Glomerular visceral epithelial cell (primary cell): Measurements from ENCODE around the gene ZEB2.

ENCODE experiments used
- DNase-seq: peaks from one replicate; pipeline ENCODE4 v3.0.0-alpha.2; 2016; ENCODE audit errors: extremely low spot score

Gene ZEB2

GRCh38 chr2:144471305-144472045 is 48.4 kb downstream of the ZEB2 start:
- DNase-seq: no peak

- no peak for DNase-seq
These were observed 49.1 kb downstream of the ZEB2 start for GRCh38 chr2:144470816-144471215.

DNA sequence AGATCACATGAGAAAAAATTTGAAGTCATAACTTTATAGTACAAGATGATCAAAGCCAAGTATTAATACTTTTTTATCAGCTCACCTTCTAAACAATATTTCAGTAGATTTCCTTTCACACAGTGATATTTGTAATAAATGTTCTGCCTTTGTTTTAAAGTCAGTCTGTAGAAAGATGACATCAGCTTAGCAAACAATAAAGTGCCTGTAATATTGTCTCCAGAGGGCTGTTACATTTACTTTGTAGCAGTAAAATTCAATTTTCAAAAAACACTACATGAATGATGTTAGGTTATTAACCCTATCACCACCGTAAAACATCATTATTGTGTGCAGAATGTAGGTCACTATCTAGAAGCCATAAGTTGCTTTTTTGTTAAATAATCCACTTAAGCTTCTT is 49.6 kb downstream of the ZEB2 start:
- DNase-seq: no peak

- no peak for DNase-seq
These were observed 50.1 kb downstream of the ZEB2 start for GRCh38 chr2:144469798-144470197.

GRCh38 chr2:144468823-144469595 is 50.9 kb downstream of the ZEB2 start:
- no peak for DNase-seq

- no peak for DNase-seq
These were observed 52.3 kb downstream of the ZEB2 start for GRCh38 chr2:144467502-144468137.

GRCh38 chr2:144466637-144467036 is 53.3 kb downstream of the ZEB2 start:
- DNase-seq: no peak

- DNase-seq: no peak
These were observed 54.2 kb downstream of the ZEB2 start for GRCh38 chr2:144465749-144466148.

- no peak for DNase-seq
These were observed 55.2 kb downstream of the ZEB2 start for GRCh38 chr2:144464730-144465129.

DNA sequence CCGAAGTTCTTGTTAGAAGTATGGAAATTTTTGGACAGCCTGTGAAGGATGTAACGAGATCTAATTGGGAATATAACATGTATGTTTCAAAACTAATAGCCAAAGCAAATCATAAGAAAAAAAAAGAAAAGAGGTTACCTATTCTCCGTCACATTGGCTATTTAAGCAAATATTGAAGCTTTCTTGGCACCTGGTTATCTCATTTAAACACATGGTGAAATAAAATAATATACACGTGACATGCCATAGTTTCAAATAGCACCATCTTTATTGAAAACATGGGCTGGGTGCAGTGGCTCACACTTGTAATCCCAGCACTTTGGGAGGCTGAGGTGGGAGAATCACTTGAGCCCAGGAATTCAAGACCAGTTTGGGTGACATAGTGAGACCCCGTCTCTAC is 56.7 kb downstream of the ZEB2 start:
- no peak for DNase-seq

- DNase-seq: no peak
These were observed 57.7 kb downstream of the ZEB2 start for GRCh38 chr2:144462266-144462665.

DNA sequence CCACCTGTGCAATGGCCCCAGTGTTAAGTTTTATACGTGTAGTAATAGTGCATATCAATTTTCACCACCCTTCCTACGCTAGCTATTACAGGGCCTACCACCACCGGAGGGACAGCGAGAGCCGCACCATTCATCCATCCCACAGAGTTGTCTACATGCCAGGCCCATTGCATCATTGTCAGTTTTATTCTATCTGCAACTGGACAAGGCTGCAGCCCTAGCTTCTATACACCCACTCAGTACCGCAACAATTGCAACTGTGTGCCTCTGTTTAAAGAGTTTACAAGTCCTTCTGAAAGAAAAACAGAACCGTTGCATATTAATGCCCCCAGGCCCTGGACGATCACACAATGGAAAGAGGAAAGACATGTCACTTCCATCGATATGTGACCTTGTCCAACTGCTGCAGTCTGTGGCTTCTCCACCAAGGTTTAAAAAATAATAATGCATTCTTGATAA is 58.6 kb downstream of the ZEB2 start:
- no peak for DNase-seq

DNA sequence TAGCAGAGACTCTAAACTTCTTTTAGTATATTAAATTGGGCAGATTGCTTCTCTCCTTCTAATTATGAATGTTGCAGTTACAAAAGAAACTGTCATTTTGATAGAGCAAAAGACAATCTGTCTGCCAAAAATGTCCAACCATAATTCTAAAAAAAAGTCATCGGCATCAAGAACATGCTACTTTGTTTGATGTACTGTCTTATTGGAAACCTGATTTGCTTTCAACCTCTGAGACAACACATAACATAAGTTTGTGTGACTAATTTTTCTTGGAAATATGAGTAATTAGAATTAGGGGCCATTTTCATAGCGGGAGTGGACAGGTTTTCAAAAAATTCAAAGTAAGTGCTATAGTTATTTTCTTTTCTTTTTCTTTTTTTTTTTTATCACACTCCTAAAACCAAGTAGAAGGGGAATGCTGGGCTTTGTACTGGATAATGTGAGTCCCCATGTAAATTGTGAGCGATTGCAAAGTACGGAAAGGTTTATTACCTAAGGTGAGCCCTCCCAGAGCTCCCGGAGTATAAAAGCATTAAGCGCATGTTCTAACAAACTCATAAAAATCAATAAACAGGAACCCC is 59.1 kb downstream of the ZEB2 start:
- no peak for DNase-seq

DNA sequence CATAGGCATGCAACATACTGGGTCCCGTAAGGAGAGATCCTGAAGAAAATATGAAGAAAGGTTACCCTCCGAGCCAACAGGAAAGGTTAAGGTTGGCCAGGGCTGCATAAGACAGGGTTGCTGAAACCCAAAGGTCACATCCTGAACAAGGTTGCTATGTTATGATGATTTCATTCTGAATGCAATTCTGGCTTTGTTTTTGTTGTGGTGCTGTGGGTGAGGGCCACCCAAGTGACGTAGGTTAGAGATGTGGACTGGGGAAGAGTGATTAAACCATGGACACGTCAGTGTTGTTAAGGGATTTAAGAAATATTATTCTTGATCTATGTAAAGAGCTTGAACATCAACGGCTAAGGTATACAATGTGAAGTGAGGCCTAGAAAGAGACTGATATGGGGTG is 60.0 kb downstream of the ZEB2 start:
- peak; percentile 48 for DNase-seq

GRCh38 chr2:144459286-144459685 is 60.6 kb downstream of the ZEB2 start:
- DNase-seq: no peak

- DNase-seq: no peak
These were observed 61.4 kb downstream of the ZEB2 start for GRCh38 chr2:144458541-144458940.

- peak; percentile 81 for DNase-seq
These were observed 63.2 kb downstream of the ZEB2 start for GRCh38 chr2:144456680-144457079.

DNA sequence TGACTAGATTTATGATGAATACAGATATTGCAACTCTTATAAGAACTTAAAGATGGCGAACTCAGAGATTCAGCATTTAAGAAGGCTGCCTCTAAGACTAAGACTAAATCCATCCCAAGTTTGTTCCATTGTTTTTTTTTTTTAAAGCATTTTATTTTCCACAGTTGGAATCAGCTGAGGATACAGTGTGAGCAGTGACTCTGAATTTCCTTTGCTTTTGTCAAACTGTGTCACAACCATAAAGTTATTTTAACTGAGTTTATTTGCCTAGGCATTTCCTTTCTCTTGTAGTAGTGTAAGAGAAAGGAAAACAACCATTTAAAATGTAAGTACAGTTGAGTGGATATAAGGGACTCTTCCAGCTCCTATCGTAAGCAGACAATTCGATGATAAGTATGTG is 63.9 kb downstream of the ZEB2 start:
- no peak for DNase-seq

DNA sequence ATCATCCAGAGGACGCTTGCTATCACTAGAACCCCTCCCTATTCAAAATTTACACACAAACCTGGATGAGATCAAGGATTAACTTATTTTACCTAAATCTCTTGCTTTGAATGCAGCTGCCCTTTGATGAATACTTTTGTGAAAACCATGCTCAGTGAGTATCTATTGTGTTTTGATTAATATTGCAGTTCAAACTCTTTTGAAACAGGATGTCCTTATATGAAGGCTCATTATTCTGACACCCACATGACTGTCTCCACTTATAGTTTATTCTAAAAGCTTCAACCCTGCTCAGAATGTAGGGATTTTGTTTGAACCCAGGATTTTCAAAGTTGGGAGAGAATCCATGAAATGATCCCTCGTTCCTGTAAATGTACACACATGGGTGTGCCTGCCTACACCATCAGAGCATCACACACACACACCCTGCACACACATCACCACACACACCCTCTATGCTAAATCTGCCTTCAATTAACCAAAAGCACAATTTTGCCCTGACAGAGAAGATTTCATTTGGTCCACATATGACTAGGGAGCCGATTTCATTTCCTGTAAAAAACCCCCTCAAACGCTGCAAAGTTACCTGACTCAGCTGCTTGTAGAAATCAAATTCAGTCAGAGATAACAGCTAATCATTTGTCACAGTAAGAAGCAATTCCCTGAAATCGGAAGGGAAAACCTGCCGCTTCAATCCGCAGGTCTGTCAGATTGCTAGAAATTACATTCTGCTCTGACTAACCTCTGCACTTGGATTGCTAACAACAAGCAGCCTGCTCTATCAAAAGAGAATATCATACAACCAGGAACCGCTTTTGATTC is 65.2 kb downstream of the ZEB2 start:
- peak; percentile 34 for DNase-seq

DNA sequence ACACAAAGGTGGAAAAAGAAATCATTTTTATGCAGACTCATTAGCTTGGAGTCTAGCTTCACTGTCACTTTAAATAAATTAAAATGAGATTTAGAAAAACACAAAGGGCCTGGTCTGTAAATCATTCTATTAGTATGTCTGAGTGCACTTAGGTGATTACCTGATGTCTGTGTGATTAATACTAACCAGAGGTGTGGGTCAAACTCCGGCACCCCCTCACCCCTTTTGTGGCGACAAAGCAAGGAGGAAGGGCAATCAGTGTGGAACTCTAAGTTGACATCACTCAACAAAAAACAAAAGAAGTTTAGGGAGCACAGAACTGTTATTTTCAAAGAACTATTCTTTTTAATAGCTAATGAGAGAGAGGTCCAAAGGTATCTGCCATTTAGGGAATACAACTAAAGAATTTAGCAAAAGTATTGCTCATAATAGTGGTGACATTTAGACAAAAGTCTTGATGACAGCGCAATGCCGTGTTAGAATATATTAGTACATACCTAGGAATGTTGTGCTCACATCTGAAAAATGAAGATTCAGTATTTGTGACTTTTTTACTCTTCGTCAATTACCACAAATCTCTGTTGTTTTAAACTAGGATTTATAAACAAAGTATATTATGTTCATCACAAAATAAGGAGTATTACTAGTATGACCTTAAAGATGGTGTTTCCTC is 66.3 kb downstream of the ZEB2 start:
- DNase-seq: no peak

GRCh38 chr2:144452989-144453336 is 67.0 kb downstream of the ZEB2 start:
- DNase-seq: peak; percentile 26
